Erythroblast (primary cell): ENCODE data around the gene KCNK4.
"Not testable (repeated sequence)": the region's sequence is repeated elsewhere in the genome, so short reads cannot be mapped to it uniquely, and the experiment has no call there.

ENCODE experiments used
- DNase-seq, 2 experiments: peaks; one replicate each; lab custom pipeline; 2025; lab: John Stamatoyannopoulos, UW
- GATA1 ChIP-seq: IDR thresholded peaks from 2 replicates; pipeline ENCODE4 v1.6.1; 2011; ENCODE audit warnings: low read depth, mild to moderate bottlenecking, control low read depth, low read length, moderate library complexity
- POLR2A ChIP-seq: IDR thresholded peaks from 2 replicates; pipeline ENCODE4 v1.6.1; 2011; ENCODE audit warnings: mild to moderate bottlenecking, low read length

Gene KCNK4

GRCh38 chr11:64291262-64291751 lies at the start of gene KCNK4:
TSS of gene KCNK4 (plus strand) at chr11:64291302. CDS start at chr11:64293019, 1,717 bp downstream.
- TF ChIP-seq POLR2A, result no peak
- DNase-seq, result no peak

- TF ChIP-seq GATA1 (no peak), POLR2A (no peak)
- peak; percentile 77 for DNase-seq
Observed at GRCh38 chr11:64241491-64242374, 49.4 kb upstream of the KCNK4 start.

- no peak for TF ChIP-seq GATA1
- TF ChIP-seq POLR2A, result no peak
- DNase-seq, result no peak
Observed at GRCh38 chr11:64243236-64243854, 47.8 kb upstream of the KCNK4 start.

- no peak for DNase-seq
Observed at GRCh38 chr11:64244107-64244506, 47.0 kb upstream of the KCNK4 start.

GRCh38 chr11:64244966-64245365 lies 46.1 kb upstream of the KCNK4 start:
- DNase-seq, result no peak
- TF ChIP-seq POLR2A (no peak), GATA1 (no peak)

More at GRCh38 chr11:64244107-64244506, 47.0 kb upstream of the KCNK4 start:
- TF ChIP-seq GATA1 (no peak), POLR2A (no peak)

- no peak for TF ChIP-seq GATA1
- TF ChIP-seq POLR2A, result no peak
- DNase-seq, result no peak
Observed at GRCh38 chr11:64245401-64245796, 45.7 kb upstream of the KCNK4 start.

- peak; percentile 81 for DNase-seq
- TF ChIP-seq POLR2A, result peak; percentile 54
- TF ChIP-seq GATA1, result no peak
Observed at GRCh38 chr11:64245797-64246620, 45.1 kb upstream of the KCNK4 start.

GRCh38 chr11:64246621-64246870 lies 44.6 kb upstream of the KCNK4 start:
- DNase-seq, result not testable (repeated sequence)

GRCh38 chr11:64246871-64247728 lies 44.0 kb upstream of the KCNK4 start, which contains the start of gene PPP1R14B:
TSS of gene PPP1R14B (minus strand) at chr11:64246943. CDS start at chr11:64246673, 270 bp downstream.
- peak; percentile 87 to 90 for DNase-seq
- TF ChIP-seq POLR2A, result peak; percentile 62
- TF ChIP-seq GATA1, result no peak

GRCh38 chr11:64247729-64248531 lies 43.2 kb upstream of the KCNK4 start:
- TF ChIP-seq GATA1, result no peak
- no peak for TF ChIP-seq POLR2A
- no peak for DNase-seq

GRCh38 chr11:64248578-64248977 lies 42.5 kb upstream of the KCNK4 start:
- DNase-seq, result no peak

GRCh38 chr11:64249038-64249437 lies 42.1 kb upstream of the KCNK4 start:
- TF ChIP-seq POLR2A (no peak), GATA1 (no peak)
- DNase-seq, result no peak

More at GRCh38 chr11:64248578-64248977, 42.5 kb upstream of the KCNK4 start:
- TF ChIP-seq GATA1, result no peak
- no peak for TF ChIP-seq POLR2A
